GM19468 (cell line): Measurements from ENCODE around the gene CRIM1.

Source experiments
- ATAC-seq: cut with Tn5 transposase; IDR thresholded peaks from one replicate; pipeline ENCODE4 v1.9.1; 2021; ENCODE audit warnings: mild to moderate bottlenecking, moderate library complexity, moderate number of reproducible peaks; ENCODE audit not compliant: unreplicated experiment; ENCODE audit errors: extremely low read depth

CRIM1 gene

DNA sequence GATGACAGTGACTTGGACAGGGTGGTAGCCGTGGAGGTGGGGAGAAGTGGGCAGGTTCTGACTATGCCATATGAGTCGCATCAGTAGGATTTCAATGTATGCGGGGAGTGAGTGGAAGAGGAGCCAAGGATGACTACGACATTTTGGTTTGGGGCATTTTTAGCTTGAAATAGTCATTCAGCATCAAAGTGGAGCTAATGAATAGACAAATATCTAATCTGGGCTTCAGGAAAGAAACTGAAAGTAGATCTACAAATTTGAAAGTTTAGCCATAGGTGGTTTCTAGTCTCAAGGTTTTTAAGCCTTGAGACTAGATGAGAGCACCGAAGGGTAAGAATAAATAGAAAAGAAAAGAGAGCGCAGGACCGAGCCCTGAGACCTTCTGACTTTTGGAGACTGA, 184.1 kb downstream of the CRIM1 start:
- peak; percentile 32 for ATAC-seq

DNA sequence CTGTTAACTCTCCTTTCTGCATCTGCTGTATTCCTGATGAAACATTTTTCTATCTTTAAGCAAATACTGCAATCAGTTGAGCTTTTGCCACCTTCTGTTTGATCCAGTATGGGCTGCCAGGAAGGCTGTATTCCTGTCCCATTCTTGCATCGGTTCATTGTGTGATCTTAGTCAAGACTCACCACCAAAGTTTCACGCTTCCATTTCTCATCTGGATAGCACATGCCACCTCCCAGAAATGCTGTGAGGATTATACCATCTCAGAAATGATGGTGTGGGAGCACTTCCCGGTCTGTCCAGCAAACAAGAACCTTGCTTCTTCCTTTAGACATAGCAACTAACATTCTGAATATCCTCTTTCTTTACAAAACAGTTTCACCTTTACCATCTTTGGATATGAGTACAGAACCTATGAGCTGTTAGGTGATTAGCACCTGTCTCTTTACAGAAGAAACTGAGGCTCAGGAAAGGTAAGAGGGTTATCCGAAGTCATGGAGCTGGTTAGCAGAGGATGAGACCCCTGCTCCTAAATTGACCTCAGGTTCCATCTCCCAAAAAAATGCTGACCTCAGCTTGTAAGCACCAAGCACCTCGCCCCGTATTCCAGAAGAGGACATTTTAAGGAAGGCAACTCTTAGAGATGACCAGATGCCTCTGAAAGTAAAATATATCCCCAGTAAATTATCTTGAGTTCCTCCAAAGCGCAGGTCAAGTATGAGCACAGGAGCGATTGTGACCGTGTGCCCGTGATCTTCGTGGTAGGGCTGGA, 185.6 kb downstream of the CRIM1 start:
- no peak for ATAC-seq

DNA sequence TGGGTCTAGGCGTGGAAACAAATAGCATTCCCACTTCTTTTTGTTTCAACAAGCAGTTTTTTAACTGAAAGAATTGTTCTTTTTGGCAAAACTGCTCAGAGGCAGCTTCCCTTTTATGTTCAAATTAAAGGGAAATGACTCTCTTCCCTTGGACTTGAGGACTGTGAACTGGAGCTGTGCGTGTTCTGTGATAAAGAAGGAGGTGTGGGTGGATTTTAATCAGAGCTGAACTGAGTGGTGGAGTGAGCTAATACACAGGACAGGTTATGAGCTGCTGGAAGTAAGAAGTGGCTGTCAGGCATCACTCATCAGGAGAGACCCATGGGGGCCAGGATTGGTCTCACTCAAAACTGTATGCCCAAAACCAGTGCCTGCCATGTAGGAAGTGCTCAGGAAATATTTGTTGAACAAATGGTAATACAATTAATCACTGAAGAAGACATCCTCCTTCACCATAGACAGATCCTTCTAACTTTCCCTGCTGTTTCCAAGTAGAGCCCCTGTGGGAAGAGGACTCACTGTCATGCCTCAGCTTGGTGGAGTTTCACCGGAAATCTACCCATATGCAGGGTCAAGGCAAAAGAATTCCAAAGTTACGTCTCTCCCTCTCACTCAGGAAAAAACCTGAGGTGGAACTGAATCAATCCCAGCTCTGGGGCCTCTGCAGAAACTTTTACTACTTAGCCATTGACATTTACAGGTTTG, 186.5 kb downstream of the CRIM1 start:
- ATAC-seq, result no peak

GRCh38 chr2:36544638-36545338, 189.2 kb downstream of the CRIM1 start:
- no peak for ATAC-seq

GRCh38 chr2:36545871-36546416, 190.4 kb downstream of the CRIM1 start:
- no peak for ATAC-seq

DNA sequence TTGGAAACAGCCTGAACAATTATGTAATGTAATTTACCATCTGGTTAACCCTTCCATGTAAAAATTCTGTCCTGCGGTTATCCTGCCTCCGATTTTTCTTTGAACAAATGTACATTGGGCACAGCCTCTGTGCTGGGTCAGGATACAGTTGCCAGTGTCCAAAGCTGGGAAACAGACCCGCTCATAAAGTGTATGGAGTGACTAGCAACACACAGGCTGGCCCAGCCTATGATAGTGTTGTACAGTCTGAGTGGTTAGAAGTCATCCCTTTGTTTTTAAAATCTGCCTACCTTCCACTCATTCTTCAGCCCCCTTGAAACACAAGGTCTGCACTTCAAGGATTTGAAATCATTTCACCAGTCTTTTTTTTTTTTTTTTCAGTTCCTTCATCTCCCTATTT, 192.3 kb downstream of the CRIM1 start:
- no peak for ATAC-seq

- no peak for ATAC-seq
Observed at GRCh38 chr2:36549165-36549574, 193.6 kb downstream of the CRIM1 start.

DNA sequence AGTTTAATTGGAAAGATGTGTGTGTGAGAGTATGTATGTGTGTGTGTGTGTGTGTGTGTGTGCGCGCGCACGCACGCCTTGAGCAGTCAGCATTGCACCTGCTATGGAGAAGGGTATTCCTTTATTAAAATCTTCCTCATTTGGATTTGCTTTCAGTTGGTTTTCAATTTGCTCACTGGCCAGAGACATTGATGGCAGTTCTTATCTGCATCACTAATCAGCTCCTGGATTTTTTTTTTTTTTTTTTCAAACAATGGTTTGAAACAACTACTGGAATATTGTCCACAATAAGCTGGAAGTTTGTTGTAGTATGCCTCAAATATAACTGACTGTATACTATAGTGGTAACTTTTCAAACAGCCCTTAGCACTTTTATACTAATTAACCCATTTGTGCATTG, 194.4 kb downstream of the CRIM1 start:
- no peak for ATAC-seq

GRCh38 chr2:36553683-36554082, 198.1 kb downstream of the CRIM1 start:
- ATAC-seq, result no peak

DNA sequence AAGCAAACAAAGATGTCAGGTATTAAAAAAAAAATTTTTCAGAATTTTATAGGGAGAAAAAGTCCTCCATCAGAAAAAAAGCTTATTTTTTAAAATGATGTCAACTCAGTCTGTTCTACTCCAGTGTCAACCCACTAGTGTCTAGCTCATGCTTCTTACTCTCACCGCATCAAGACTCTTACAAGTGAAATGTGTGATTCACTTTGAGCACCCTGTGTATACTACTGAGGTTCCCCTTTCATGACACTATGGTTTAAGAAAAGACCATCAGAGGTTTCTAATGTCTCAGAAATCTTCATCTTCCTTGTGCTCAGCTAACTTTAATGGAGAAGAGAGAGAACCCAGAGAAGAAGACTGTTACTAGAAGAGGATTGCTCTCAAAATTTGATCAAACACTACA, 199.0 kb downstream of the CRIM1 start:
- ATAC-seq, result no peak

GRCh38 chr2:36555789-36556188, 200.2 kb downstream of the CRIM1 start:
- no peak for ATAC-seq

- no peak for ATAC-seq
Observed at GRCh38 chr2:36556842-36557241, 201.3 kb downstream of the CRIM1 start.

DNA sequence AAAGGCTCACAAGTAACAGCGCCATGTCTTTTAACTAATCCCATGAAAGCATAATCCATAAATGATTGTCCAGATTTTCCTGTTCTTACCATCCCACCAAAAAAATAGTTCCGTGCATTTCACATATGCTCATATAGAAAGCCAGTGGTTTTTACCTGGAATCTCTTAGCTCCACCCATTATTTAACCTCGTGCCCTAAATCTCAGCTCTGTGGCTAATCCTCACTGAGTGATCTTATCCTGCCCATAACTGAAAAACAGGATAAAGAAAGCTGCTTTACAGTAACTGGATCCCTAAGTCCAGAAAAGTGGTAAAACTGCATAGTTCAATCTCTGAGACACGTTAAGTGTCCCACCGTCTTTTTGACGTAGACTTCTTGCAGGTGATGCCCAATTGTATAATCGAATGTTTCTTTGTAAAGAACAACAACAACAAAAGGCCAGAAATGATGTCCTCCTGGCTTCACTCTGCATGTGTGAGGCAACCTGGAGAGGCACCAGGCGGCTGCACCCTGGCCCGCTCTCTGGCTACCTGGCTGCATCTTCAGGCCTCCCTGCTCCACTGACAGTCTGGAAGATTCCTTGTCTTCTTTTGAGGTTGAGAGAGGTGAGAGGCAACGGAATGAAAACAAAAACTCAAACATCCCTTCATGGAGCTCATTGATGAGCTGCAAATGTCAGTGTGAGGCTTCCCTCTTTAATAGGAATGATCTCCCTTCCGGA, 203.8 kb downstream of the CRIM1 start:
- ATAC-seq, result no peak

DNA sequence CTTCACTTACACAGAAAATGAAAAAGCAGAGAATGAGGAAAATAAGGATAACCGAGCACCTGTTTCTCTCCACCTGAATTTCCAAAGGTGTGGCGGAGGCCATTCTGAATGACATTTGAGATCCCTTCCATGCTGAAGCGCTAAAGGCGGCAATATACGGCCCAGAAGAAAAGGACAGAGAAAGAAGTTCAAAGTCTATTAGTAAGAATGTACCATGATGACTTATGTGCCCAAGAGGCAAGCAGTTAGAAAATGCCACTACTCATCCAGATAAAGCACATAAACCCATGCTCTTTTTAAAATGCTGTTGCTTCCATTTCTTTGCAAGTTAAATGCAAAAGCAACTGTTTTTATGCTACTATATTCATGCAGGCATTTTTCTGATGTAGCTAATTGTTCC, 205.1 kb downstream of the CRIM1 start:
- no peak for ATAC-seq

DNA sequence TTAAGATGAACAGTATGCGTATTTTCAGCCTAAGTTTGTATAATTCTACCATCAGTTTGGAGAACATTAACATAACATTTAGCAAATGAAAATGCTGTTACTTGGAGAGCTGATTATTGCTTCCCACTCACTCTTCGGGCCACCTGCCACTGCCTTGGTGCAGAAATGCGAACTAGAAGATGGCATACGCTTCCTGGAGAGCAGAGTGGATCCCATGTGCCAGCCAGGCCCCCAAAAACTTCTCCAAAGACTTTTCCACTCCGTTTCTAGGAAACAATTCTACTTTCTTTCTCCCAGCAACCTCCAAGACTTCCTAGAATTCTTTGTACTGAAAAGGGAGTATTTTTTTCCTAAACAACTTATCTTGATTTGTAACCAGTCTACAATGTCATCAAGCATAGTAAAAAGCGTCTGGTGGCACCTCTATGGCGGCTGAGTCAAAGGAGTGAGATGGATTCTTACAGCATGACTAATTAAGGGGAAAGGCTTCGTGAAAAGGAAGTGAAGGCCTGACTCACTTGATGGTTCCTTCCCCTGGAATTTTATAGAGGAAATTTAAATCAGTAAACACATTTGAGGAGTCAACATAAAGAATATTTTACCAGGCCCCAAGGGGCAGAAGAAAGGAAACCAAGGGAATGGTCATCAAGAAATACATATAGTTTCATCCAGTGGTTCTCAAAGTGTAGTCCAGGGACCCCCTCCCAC, 205.8 kb downstream of the CRIM1 start:
- no peak for ATAC-seq

GRCh38 chr2:36562240-36562639, 206.7 kb downstream of the CRIM1 start:
- no peak for ATAC-seq

GRCh38 chr2:36562973-36563532, 207.5 kb downstream of the CRIM1 start:
- ATAC-seq, result no peak

- ATAC-seq, result no peak
Observed at GRCh38 chr2:36564377-36564930, 208.9 kb downstream of the CRIM1 start.

- ATAC-seq, result no peak
Observed at GRCh38 chr2:36565712-36566111, 210.1 kb downstream of the CRIM1 start.
